HPDE6-E6E7 (cell line): ENCODE measurements around the gene RCBTB2.

Experiments
- DNase-seq: peaks from one replicate; pipeline ENCODE4 v3.0.0; 2011; ENCODE audit warnings: missing footprints; ENCODE audit errors: extremely low spot score

Gene RCBTB2

DNA sequence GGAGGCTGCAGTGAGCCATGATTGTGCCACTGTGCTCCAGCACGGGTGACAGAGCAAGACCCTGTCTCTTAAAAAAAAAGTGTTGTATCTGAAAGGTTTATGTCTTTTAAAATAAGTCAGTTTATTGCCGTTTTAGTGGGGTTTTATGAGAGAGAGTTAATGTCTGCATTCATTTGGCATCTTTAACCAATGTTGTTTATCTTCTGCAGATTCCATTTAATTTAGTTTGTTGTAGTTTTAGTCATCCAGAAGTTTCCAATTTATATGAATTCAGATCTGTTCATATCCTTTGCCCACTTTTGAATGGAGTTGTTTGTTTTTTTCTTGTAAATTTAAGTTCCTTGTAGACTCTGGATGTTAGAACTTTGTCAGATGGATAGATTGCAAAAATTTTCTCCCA, 83.2 kb downstream of the RCBTB2 start:
- DNase-seq: no peak

DNA sequence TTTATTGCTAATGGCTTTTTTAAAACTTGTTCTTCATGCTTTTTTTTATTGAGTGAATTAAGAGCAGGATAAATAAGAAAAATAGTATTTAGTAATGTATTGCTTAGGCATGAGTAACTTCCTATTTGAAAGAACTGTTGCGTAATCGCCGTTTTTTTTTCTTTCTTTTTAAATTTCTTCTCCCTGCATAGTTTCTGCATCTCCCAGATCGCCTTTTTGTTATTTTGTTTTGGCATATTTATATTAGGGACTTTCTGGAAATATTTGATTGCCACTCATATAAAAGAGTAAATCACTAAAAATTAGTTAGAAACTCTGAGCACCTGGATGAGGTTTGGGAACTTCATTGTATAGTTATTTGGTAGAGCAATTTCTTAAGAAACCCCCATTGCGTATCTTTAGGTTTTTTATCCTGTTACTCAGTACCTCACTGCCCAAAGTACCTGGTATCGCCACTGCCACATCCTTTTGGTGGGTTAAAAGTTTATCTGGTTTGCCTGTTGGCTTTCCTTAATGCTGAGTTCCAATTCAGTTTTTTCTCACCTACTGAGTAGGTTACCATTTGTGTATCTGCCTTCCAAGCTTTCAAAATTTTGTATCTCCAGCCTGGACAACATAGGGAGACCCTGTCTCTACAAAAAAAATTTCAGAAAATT, 83.8 kb downstream of the RCBTB2 start:
- DNase-seq: no peak

DNA sequence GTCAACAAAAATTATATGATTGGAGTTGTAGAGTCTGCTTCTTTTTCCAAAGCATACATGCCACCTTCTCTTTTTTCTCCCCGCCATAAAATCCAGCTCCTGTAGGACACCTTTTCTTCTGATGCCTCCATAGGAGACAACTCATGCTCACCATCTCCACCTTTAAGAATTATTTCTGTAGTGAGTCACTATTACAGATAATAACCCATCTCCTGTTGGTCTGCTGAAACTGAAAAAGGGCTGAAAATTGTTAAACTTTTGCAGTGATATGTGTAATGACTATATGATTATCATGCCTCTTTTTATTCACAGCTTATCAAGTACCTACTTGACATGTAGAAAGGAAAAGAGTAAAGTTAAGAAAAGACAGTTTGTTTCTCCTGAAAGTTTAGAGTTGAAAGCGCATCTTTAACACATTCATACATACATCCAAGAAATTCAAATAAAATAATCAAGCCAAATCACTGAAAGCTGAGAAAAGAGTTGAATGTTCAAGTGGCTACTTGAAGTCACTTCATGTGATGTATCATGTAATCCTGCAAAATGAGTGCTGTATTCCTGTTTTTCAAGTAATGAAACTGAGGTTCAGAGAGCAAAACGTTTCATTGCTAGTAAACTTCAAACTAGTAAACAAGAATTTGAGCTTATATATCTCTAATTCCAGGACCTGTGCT, 84.5 kb downstream of the RCBTB2 start:
- no peak for DNase-seq

DNA sequence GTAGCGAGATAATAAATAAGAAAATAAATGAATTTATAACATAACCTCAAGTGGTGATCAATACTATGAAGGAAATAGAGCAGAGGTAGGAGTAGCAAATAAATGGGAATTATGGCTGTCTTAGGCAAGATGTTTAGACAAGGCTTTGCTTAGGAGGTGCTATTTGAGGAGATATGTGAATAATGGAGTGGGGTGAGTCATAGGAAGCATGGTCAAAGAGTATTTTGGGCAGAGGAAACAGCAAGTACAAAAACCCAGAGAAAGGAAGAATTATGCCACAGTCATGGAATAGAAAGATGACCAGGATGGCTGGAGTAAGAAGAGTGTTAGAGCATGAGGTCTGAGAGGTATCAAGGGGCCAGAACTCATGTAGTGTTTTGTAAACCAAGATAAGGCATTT, 86.4 kb downstream of the RCBTB2 start:
- DNase-seq: no peak

DNA sequence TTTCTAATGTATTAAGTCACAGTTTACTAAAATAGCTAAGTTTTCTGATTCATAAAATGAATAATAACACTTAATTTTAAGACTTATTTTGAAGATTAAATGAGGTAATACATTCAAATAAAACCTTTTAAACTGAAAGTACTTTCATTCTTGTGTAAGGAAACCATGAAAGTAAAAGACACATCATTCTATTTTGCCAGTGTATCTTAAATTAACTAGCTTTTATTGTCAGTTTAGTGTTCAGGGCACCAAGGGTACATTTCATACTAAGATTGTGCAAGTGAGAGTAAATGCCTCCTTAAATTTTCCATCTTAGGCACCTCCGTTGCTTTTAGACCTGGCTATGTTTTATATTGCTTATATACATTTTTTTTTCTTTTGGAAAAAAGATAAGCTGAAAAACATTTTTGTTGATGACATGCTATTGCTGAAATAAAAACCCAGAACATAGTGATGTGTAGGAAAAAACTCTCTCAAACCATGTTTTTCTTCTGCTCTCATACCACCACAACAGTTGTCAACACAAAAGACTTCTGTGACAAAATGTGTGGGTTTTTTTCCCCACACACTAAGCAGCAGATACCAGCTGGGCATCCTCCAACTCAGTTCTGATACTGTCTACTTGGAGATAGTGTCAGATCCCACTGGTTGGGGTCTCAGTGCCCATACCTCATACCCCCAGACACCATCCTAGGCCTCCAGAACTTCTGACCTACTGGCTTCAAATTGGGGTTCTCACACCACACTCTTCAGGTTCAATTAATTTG, 89.3 kb downstream of the RCBTB2 start:
- DNase-seq: no peak
